PC-3 (cell line): Measurements from ENCODE around the gene KRTAP12-1. TPM values are rescaled to one million over a fixed set of nuclear protein-coding genes. Genes with fewer than 3 reads are reported as not detected.

Experiments used
- ATAC-seq: fragments of 200-7000 bp; cut with Tn5 transposase; 2 replicates; pipeline ENCODE4 v1.9.1; 2020; ENCODE audit warnings: mild to moderate bottlenecking, moderate library complexity
- BruUV-seq: library from RNA; stranded (reverse); fragments of 400-500 nt; replicated peaks from 2 replicates; lab custom pipeline; 2021; lab: Mats Ljungman, UMichigan
- CTCF ChIA-PET: fragments of 300-600 bp; sonication (Branson Sonifier 250); formaldehyde crosslinking; loops from one replicate; lab custom pipeline; 2022; ENCODE audit warnings: antibody characterized with exemption; lab: Charles Lee
- POLR2A ChIA-PET: fragments of 300-600 bp; sonication (Branson Sonifier 250); formaldehyde crosslinking; loops from one replicate; lab custom pipeline; 2022; ENCODE audit warnings: antibody characterized with exemption; ENCODE audit not compliant: unreplicated experiment; lab: Charles Lee
- DNase-seq: peaks from one replicate; pipeline ENCODE4 v3.0.0-alpha.2; 2015
- H2AFZ ChIP-seq: fragments of 300-600 bp; sonication (generic); 2 replicates; pipeline ENCODE4 v1.6.0; 2016; ENCODE audit warnings: antibody characterized with exemption, low read length
- H3F3A ChIP-seq: fragments of 300-600 bp; sonication (generic); one replicate; pipeline ENCODE4 v1.6.0; 2017; ENCODE audit warnings: antibody characterized with exemption, low read length, control low read depth, mild to moderate bottlenecking; ENCODE audit not compliant: unreplicated experiment
- H3K27ac ChIP-seq: fragments of 300-600 bp; sonication (generic); 2 replicates; pipeline ENCODE4 v1.5.1; 2016; ENCODE audit warnings: mild to moderate bottlenecking, low read length
- H3K27me3 ChIP-seq: fragments of 300-600 bp; sonication (generic); 2 replicates; pipeline ENCODE4 v1.6.1; 2016; ENCODE audit warnings: low read length, mixed read lengths
- H3K36me3 ChIP-seq: fragments of 300-600 bp; sonication (generic); 2 replicates; pipeline ENCODE4 v1.6.1; 2016; ENCODE audit warnings: low read depth, mixed run types, low read length, mixed read lengths
- H3K4me1 ChIP-seq: fragments of 300-600 bp; sonication (generic); 2 replicates; pipeline ENCODE4 v1.5.1; 2016; ENCODE audit warnings: low read length; ENCODE audit not compliant: insufficient read depth
- H3K4me2 ChIP-seq: fragments of 300-600 bp; sonication (generic); 2 replicates; pipeline ENCODE4 v1.6.0; 2016; ENCODE audit warnings: low read length
- H3K4me3 ChIP-seq: fragments of 300-600 bp; sonication (generic); 2 replicates; pipeline ENCODE4 v1.5.1; 2016; ENCODE audit warnings: mild to moderate bottlenecking, low read length, mixed read lengths
- H3K79me2 ChIP-seq: fragments of 300-600 bp; sonication (generic); 2 replicates; pipeline ENCODE4 v1.6.1; 2017; ENCODE audit warnings: low read length, mixed read lengths
- H3K9ac ChIP-seq: fragments of 300-600 bp; sonication (generic); 2 replicates; pipeline ENCODE4 v1.6.0; 2016; ENCODE audit warnings: mild to moderate bottlenecking, low read length
- H3K9me2 ChIP-seq: fragments of 300-600 bp; sonication (generic); replicated peaks from 2 replicates; pipeline ENCODE4 v1.6.1; 2016; ENCODE audit warnings: mixed run types, low read length, mixed read lengths
- H3K9me3 ChIP-seq: fragments of 300-600 bp; sonication (generic); 2 replicates; pipeline ENCODE4 v1.6.1; 2016; ENCODE audit warnings: low read length, mixed read lengths
- H4K20me1 ChIP-seq: fragments of 300-600 bp; sonication (generic); 2 replicates; pipeline ENCODE4 v1.6.1; 2016; ENCODE audit warnings: low read length, mixed read lengths
- CTCF ChIP-seq: fragments of 300-600 bp; sonication (generic); conservative IDR thresholded peaks from 2 replicates; pipeline ENCODE4 v1.5.1; 2017; ENCODE audit warnings: antibody characterized with exemption, low read depth, mild to moderate bottlenecking, low read length
- EZH2 ChIP-seq: fragments of 300-600 bp; sonication (generic); IDR thresholded peaks from one replicate; pipeline ENCODE4 v1.6.1; 2017; ENCODE audit warnings: antibody characterized with exemption, mild to moderate bottlenecking, low read length; ENCODE audit not compliant: unreplicated experiment
- EZH2phosphoT487 ChIP-seq: fragments of 300-600 bp; sonication (generic); IDR thresholded peaks from 2 replicates; pipeline ENCODE4 v1.6.1; 2018; ENCODE audit warnings: mild to moderate bottlenecking, antibody characterized with exemption, low read length, borderline replicate concordance
- intact Hi-C: fragments of 100-400 bp; cut with micrococcal nuclease; formaldehyde crosslinking; loops from 2 replicates; pipeline ENCODE4 v1.9.0; 2023
- total RNA-seq: library from RNA; depleted of rRNA; stranded (reverse); fragments of >200 nt; gene quantifications from 2 replicates; pipeline ENCODE4 v1.2.3, GENCODE V29; 2014

Gene KRTAP12-1
- total RNA-seq, 1 experiment from 2014 or later = 0.62 TPM

- intact Hi-C loops = no loop called here
- H3K36me3 ChIP-seq = no peaks in the 10 kb centered on the region
- no peaks in the 10 kb centered on the region for H3F3A ChIP-seq
- ATAC-seq (no peak), DNase-seq (no peak)
- no peaks in the 10 kb centered on the region for H3K79me2 ChIP-seq
- no peak within 1 kb of the TSS for H3K9ac ChIP-seq
- no peaks in the 10 kb centered on the region for H3K9me2 ChIP-seq
- no peak within 1 kb of the TSS for H3K27ac ChIP-seq
- H3K27me3 ChIP-seq = no peaks in the 10 kb centered on the region
- ChIA-PET CTCF (no interaction called here), POLR2A (no interaction called here)
- H3K4me2 ChIP-seq = no peak within 1 kb of the TSS
- TF ChIP-seq EZH2 (no peak), EZH2phosphoT487 (no peak), CTCF (no peak)
- no peak within 1 kb of the TSS for H2AFZ ChIP-seq
- H3K4me1 ChIP-seq = no peaks in the 10 kb centered on the region
- 0 out of 2 replicates have a peak, but pooled peaks cover 7% of the 10 kb centered on the region for H3K9me3 ChIP-seq
- no TSS peak for BruUV-seq
- no peaks in the 10 kb centered on the region for H4K20me1 ChIP-seq
- H3K4me3 ChIP-seq = no peak within 1 kb of the TSS
Measured at GRCh38 chr21:44637018-44637850, 44.7 kb downstream of the KRTAP12-1 start, which contains the start of gene KRTAP10-10. KRTAP10-10 (plus strand) TSS chr21:44637356; CDS start chr21:44637418, 62 bp downstream.

GRCh38 chr21:44636209-44637017 lies 45.5 kb downstream of the KRTAP12-1 start:
- H3K9ac ChIP-seq = no peak overlapping the region
- POLR2A ChIA-PET = no interaction called here
- intact Hi-C loops = no loop called here
- no peak overlapping the region for H3K4me2 ChIP-seq
- TF ChIP-seq EZH2phosphoT487 (no peak), EZH2 (no peak), CTCF (no peak)
- no peaks in the 10 kb centered on the region for H4K20me1 ChIP-seq
- ATAC-seq (no peak), DNase-seq (no peak)
- 0 out of 2 replicates have a peak, but pooled peaks cover 7% of the 10 kb centered on the region for H3K9me3 ChIP-seq
- no peak overlapping the region for H3K27ac ChIP-seq
- H3K79me2 ChIP-seq = no peaks in the 10 kb centered on the region
- no peaks in the 10 kb centered on the region for H3K4me1 ChIP-seq
- no peaks in the 10 kb centered on the region for H3F3A ChIP-seq
- H3K9me2 ChIP-seq = no peaks in the 10 kb centered on the region
- no peaks in the 10 kb centered on the region for H3K36me3 ChIP-seq
- no TSS peak for BruUV-seq
- H3K4me3 ChIP-seq = no peak overlapping the region
- CTCF ChIA-PET = no interaction called here
- H2AFZ ChIP-seq = no peak overlapping the region
- H3K27me3 ChIP-seq = no peaks in the 10 kb centered on the region
